HEK293T (cell line): ENCODE results near the gene CDH18.

Source experiments
- BHLHE40 ChIP-seq: fragments of 450-650 bp; IDR thresholded peaks from 2 replicates; pipeline ENCODE4 v1.6.1; 2016; ENCODE audit warnings: mild to moderate bottlenecking, moderate library complexity, borderline replicate concordance
- NFRKB ChIP-seq: fragments of 450-650 bp; IDR thresholded peaks from 2 replicates; pipeline ENCODE4 v1.6.1; 2016; ENCODE audit warnings: mild to moderate bottlenecking, moderate library complexity
- SP1 ChIP-seq: fragments of 450-650 bp; IDR thresholded peaks from 2 replicates; pipeline ENCODE4 v1.6.1; 2017

DNA sequence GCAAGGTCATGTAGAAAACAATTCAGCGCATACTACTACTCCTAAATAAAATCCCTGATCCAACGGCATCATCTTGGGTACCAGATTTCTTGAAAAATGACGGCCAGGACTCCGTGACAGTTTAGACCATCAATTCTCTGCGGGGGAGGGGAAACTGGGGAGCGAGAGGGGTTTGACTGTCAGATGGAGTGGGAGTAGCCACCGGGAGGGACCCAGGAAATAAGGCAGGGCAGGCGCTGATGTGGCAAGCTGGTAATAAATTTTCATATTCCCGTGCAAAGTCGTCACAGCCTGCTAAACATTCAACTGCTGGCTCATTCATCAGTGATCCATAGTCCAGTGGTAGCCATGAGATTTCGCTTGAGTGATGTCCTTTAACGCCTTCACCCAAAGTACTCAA lies 457 bp upstream of the CDH18 start:
- TF ChIP-seq NFRKB (no peak), BHLHE40 (no peak), SP1 (no peak)
